ENCODE measurements around the gene CFB.
"Not testable (repeated sequence)": the region's sequence is repeated elsewhere in the genome, so short reads cannot be mapped to it uniquely, and the experiment has no call there.

The CFB gene

DNA sequence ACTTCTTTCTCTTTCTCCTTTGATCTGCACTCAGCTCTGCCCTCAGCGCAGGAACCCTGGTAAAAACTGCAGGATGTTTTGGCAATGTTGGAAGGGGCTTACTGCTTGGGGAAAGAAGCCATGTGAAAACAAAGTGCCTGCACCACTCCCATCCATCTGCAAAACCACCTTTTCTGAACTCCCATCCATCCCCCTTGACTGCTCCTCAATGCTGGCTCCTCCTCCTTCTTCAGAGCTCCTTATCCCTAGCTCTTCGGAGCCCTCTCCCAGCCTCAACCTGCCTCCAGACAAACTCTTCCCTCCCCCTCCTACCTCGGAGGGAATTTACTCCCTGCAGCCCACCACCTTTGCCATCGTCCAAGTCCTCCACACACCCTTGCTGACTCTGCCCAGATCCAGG lies 39.8 kb upstream of the CFB start:
- ChIA-PET POLR2A (no interaction called here), CTCF (interaction anchor here (1.9 kb wide), 1 partner anchor 17 kb away, joined by 5 read pairs; no protein-coding TSS in a partner anchor)
- Histone ChIP-seq H3K4me3 (ENCODE audit: control insufficient read depth in 1 of 7, extremely low read depth in 1 of 7, insufficient read depth in 4 of 7, low read depth in 2 of 7, low read length in 6 of 7) (no peak overlapping the region), H3K36me3 (ENCODE audit: control insufficient read depth in 4 of 4, insufficient read depth in 4 of 4, low read length in 3 of 4) (peaks cover 0 to under 1% (median 0%) of the 10 kb centered on the region in 4 experiments), H3K27me3 (replicated peaks in 2 of 5; ENCODE audit: control insufficient read depth in 4 of 5, insufficient read depth in 5 of 5, low read length in 4 of 5) (no peaks in the 10 kb centered on the region), H3K4me1 (ENCODE audit: control extremely low read depth in 1 of 4, control insufficient read depth in 4 of 4, insufficient read depth in 4 of 4, low read length in 3 of 4) (peaks cover 2 to 27% (median 12%) of the 10 kb centered on the region in 4 experiments), H3K9me3 (ENCODE audit: control extremely low read depth in 1 of 5, control insufficient read depth in 4 of 5, insufficient read depth in 2 of 5, low read depth in 1 of 5, low read length in 4 of 5) (no peaks in the 10 kb centered on the region), H3K27ac (ENCODE audit: insufficient read depth in 1 of 2, low read depth in 1 of 2, low read length in 2 of 2, poor library complexity in 1 of 2, severe bottlenecking in 2 of 2) (no peak overlapping the region)
- DNase-seq = no peak
- WGBS (ENCODE audit: insufficient coverage) = 66% methylated on average over 2 of the region's 4 CpGs

DNA sequence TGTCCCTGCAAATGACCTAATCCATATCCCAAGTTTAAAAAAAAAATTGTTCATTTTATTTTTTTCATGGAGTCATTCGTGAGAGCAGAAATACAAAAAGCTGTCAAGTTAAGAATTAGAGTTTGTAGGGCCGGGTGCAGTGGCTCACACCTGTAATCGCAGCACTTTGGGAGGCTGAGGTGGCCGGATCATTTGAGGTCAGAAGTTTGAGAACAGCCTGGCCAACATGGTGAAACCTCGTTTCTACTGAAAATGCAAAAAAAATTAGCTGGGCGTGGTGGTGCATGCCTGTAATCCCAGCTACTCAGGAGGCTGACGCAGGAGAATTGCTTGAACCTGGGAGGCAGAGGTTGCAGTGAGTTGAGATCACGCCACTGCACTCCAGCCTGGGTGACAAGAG lies 39.2 kb upstream of the CFB start:
- DNase-seq; H3K4me3 ChIP-seq (ENCODE audit: control insufficient read depth in 1 of 7, extremely low read depth in 1 of 7, insufficient read depth in 4 of 7, low read depth in 2 of 7, low read length in 6 of 7); H3K27ac ChIP-seq (ENCODE audit: insufficient read depth in 1 of 2, low read depth in 1 of 2, low read length in 2 of 2, poor library complexity in 1 of 2, severe bottlenecking in 2 of 2); POLR2A ChIA-PET; H3K9me3 ChIP-seq (ENCODE audit: control extremely low read depth in 1 of 5, control insufficient read depth in 4 of 5, insufficient read depth in 2 of 5, low read depth in 1 of 5, low read length in 4 of 5); H3K36me3 ChIP-seq (ENCODE audit: control insufficient read depth in 4 of 4, insufficient read depth in 4 of 4, low read length in 3 of 4); H3K27me3 ChIP-seq (replicated peaks in 2 of 5; ENCODE audit: control insufficient read depth in 4 of 5, insufficient read depth in 5 of 5, low read length in 4 of 5): not testable (repeated sequence)
- 94% methylated on average over 6 of the region's 8 CpGs for WGBS (ENCODE audit: insufficient coverage)
- peaks cover 2 to 24% (median 9%) of the 10 kb centered on the region in 4 experiments for H3K4me1 ChIP-seq (ENCODE audit: control extremely low read depth in 1 of 4, control insufficient read depth in 4 of 4, insufficient read depth in 4 of 4, low read length in 3 of 4)
- CTCF ChIA-PET = interaction anchor here (0.7 to 1.9 kb wide), 3 partner anchors 16 to 29 kb away, joined by 3 to 5 read pairs (median 4); no protein-coding TSS in a partner anchor

GRCh38 chr6:31907158-31907813 lies 38.6 kb upstream of the CFB start:
- POLR2A ChIA-PET = interaction anchor here (0.5 kb wide), 1 partner anchor 1361 kb away, joined by 3 read pairs; no protein-coding TSS in a partner anchor
- CTCF ChIA-PET = interaction anchor here (0.6 to 1.4 kb wide), 3 partner anchors 17 to 800 kb away, joined by 3 to 4 read pairs (median 4); no protein-coding TSS in a partner anchor
- DNase-seq = peak; percentile 38 to 73 (median 69)

GRCh38 chr6:31908255-31908654 lies 37.6 kb upstream of the CFB start:
- CTCF ChIA-PET = interaction anchor here (1.4 kb wide), 1 partner anchor 16 kb away, joined by 4 read pairs; no protein-coding TSS in a partner anchor
- H3K27ac ChIP-seq (ENCODE audit: insufficient read depth in 1 of 2, low read depth in 1 of 2, low read length in 2 of 2, poor library complexity in 1 of 2, severe bottlenecking in 2 of 2); POLR2A ChIA-PET; H3K9me3 ChIP-seq (ENCODE audit: control extremely low read depth in 1 of 5, control insufficient read depth in 4 of 5, insufficient read depth in 2 of 5, low read depth in 1 of 5, low read length in 4 of 5); H3K36me3 ChIP-seq (ENCODE audit: control insufficient read depth in 4 of 4, insufficient read depth in 4 of 4, low read length in 3 of 4); H3K4me3 ChIP-seq (ENCODE audit: control insufficient read depth in 1 of 7, extremely low read depth in 1 of 7, insufficient read depth in 4 of 7, low read depth in 2 of 7, low read length in 6 of 7); H3K27me3 ChIP-seq (replicated peaks in 2 of 5; ENCODE audit: control insufficient read depth in 4 of 5, insufficient read depth in 5 of 5, low read length in 4 of 5); DNase-seq: not testable (repeated sequence)
- peaks cover 0 to 15% (median 0%) of the 10 kb centered on the region in 4 experiments for H3K4me1 ChIP-seq (ENCODE audit: control extremely low read depth in 1 of 4, control insufficient read depth in 4 of 4, insufficient read depth in 4 of 4, low read length in 3 of 4)
- 100% methylated on average over 1 of the region's 5 CpGs for WGBS (ENCODE audit: insufficient coverage)

More at GRCh38 chr6:31907158-31907813, 38.6 kb upstream of the CFB start:
- Histone ChIP-seq H3K27me3 (replicated peaks in 2 of 5; ENCODE audit: control insufficient read depth in 4 of 5, insufficient read depth in 5 of 5, low read length in 4 of 5) (no peaks in the 10 kb centered on the region), H3K9me3 (ENCODE audit: control extremely low read depth in 1 of 5, control insufficient read depth in 4 of 5, insufficient read depth in 2 of 5, low read depth in 1 of 5, low read length in 4 of 5) (no peaks in the 10 kb centered on the region), H3K36me3 (ENCODE audit: control insufficient read depth in 4 of 4, insufficient read depth in 4 of 4, low read length in 3 of 4) (no peaks in the 10 kb centered on the region), H3K27ac (ENCODE audit: insufficient read depth in 1 of 2, low read depth in 1 of 2, low read length in 2 of 2, poor library complexity in 1 of 2, severe bottlenecking in 2 of 2) (no peak overlapping the region), H3K4me3 (ENCODE audit: control insufficient read depth in 1 of 7, extremely low read depth in 1 of 7, insufficient read depth in 4 of 7, low read depth in 2 of 7, low read length in 6 of 7) (no peak overlapping the region), H3K4me1 (ENCODE audit: control extremely low read depth in 1 of 4, control insufficient read depth in 4 of 4, insufficient read depth in 4 of 4, low read length in 3 of 4) (peaks cover 2 to 23% (median 8%) of the 10 kb centered on the region in 4 experiments)
- WGBS (ENCODE audit: insufficient coverage) = 73% methylated on average over 3 of the region's 7 CpGs

GRCh38 chr6:31908791-31909190 lies 37.1 kb upstream of the CFB start:
- no peak overlapping the region for H3K4me3 ChIP-seq (ENCODE audit: control insufficient read depth in 1 of 7, extremely low read depth in 1 of 7, insufficient read depth in 4 of 7, low read depth in 2 of 7, low read length in 6 of 7)
- no peak overlapping the region for H3K27ac ChIP-seq (ENCODE audit: insufficient read depth in 1 of 2, low read depth in 1 of 2, low read length in 2 of 2, poor library complexity in 1 of 2, severe bottlenecking in 2 of 2)
- DNase-seq = no peak
- ChIA-PET POLR2A (interaction anchor here (0.6 kb wide), 1 partner anchor 11 kb away, joined by 3 read pairs; the partner anchor contains the start of gene EHMT2), CTCF (interaction anchor here (1.6 kb wide), 1 partner anchor 10 kb away, joined by 3 read pairs; no protein-coding TSS in a partner anchor)
- no peaks in the 10 kb centered on the region for H3K27me3 ChIP-seq (replicated peaks in 2 of 5; ENCODE audit: control insufficient read depth in 4 of 5, insufficient read depth in 5 of 5, low read length in 4 of 5)
- peaks cover 0 to 15% (median 0%) of the 10 kb centered on the region in 4 experiments for H3K4me1 ChIP-seq (ENCODE audit: control extremely low read depth in 1 of 4, control insufficient read depth in 4 of 4, insufficient read depth in 4 of 4, low read length in 3 of 4)
- 80% methylated on average over 1 of the region's 4 CpGs for WGBS (ENCODE audit: insufficient coverage)
- no peaks in the 10 kb centered on the region for H3K9me3 ChIP-seq (ENCODE audit: control extremely low read depth in 1 of 5, control insufficient read depth in 4 of 5, insufficient read depth in 2 of 5, low read depth in 1 of 5, low read length in 4 of 5)
- no peaks in the 10 kb centered on the region for H3K36me3 ChIP-seq (ENCODE audit: control insufficient read depth in 4 of 4, insufficient read depth in 4 of 4, low read length in 3 of 4)

DNA sequence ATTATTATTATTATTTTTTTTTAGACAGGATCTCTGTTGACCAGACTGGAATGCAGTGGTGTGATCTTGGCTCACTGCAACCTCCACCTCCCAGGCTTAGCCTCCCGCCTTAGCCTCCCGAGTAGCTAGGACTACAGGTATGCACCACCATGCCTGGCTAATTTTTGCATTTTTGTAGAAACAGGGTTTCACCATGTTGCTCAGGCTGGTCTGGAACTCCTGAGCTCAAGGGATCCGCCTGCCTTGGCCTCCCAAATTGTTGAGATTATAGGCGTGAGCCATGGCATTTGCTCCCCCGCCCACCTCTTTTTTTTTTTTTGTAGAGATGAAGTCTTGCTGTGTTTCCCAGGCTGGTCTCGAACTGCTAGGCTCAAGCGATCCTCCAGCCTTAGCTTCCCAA lies 36.6 kb upstream of the CFB start:
- H3K9me3 ChIP-seq (ENCODE audit: control extremely low read depth in 1 of 5, control insufficient read depth in 4 of 5, insufficient read depth in 2 of 5, low read depth in 1 of 5, low read length in 4 of 5); H3K27me3 ChIP-seq (replicated peaks in 2 of 5; ENCODE audit: control insufficient read depth in 4 of 5, insufficient read depth in 5 of 5, low read length in 4 of 5); H3K27ac ChIP-seq (ENCODE audit: insufficient read depth in 1 of 2, low read depth in 1 of 2, low read length in 2 of 2, poor library complexity in 1 of 2, severe bottlenecking in 2 of 2); H3K36me3 ChIP-seq (ENCODE audit: control insufficient read depth in 4 of 4, insufficient read depth in 4 of 4, low read length in 3 of 4); H3K4me3 ChIP-seq (ENCODE audit: control insufficient read depth in 1 of 7, extremely low read depth in 1 of 7, insufficient read depth in 4 of 7, low read depth in 2 of 7, low read length in 6 of 7); DNase-seq: not testable (repeated sequence)
- WGBS (ENCODE audit: insufficient coverage) = 100% methylated on average over 3 of the region's 7 CpGs
- ChIA-PET CTCF (interaction anchor here (0.7 to 1.6 kb wide), 2 partner anchors 9 to 13 kb away, joined by 3 read pairs; no protein-coding TSS in a partner anchor), POLR2A (interaction anchor here (0.6 kb wide), 1 partner anchor 12 kb away, joined by 3 read pairs; the partner anchor contains the start of gene EHMT2)
- peaks cover 0 to 15% (median 0%) of the 10 kb centered on the region in 4 experiments for H3K4me1 ChIP-seq (ENCODE audit: control extremely low read depth in 1 of 4, control insufficient read depth in 4 of 4, insufficient read depth in 4 of 4, low read length in 3 of 4)
